WERI-Rb-1 (cell line): ENCODE results near the gene MAGI2.

Experiments
- DNase-seq: peaks from one replicate; pipeline ENCODE4 v3.0.0-alpha.2; 2020
- H3K27ac ChIP-seq: fragments of 250-450 bp; sonication (Bioruptor Pico); 2 replicates; pipeline ENCODE4 v1.5.1; 2020; ENCODE audit warnings: mild to moderate bottlenecking, moderate library complexity
- H3K27me3 ChIP-seq: fragments of 250-450 bp; sonication (Bioruptor Pico); 2 replicates; pipeline ENCODE4 v1.5.1; 2021; ENCODE audit warnings: mild to moderate bottlenecking, low read depth, moderate library complexity; ENCODE audit not compliant: insufficient read depth, severe bottlenecking
- H3K36me3 ChIP-seq: fragments of 250-450 bp; sonication (Bioruptor Pico); 2 replicates; pipeline ENCODE4 v1.5.1; 2020; ENCODE audit warnings: mild to moderate bottlenecking, moderate library complexity
- H3K4me3 ChIP-seq: 2 replicates; pipeline ENCODE4 v1.5.1; 2011; ENCODE audit warnings: low read depth, mild to moderate bottlenecking, control low read depth, low read length
- H3K9me3 ChIP-seq: fragments of 250-450 bp; sonication (Bioruptor Pico); 2 replicates; pipeline ENCODE4 v1.5.1; 2021; ENCODE audit warnings: mild to moderate bottlenecking, moderate library complexity; ENCODE audit not compliant: severe bottlenecking
- CTCF ChIP-seq: IDR thresholded peaks from 2 replicates; pipeline ENCODE4 v1.5.1; 2011; ENCODE audit warnings: low read depth, mild to moderate bottlenecking, control low read depth, inconsistent platforms, low read length

The MAGI2 gene

GRCh38 chr7:78368771-78369170 is 1084.7 kb downstream of the MAGI2 start:
- Histone ChIP-seq H3K9me3 (no peaks in the 10 kb centered on the region), H3K36me3 (no peaks in the 10 kb centered on the region), H3K27me3 (no peaks in the 10 kb centered on the region), H3K4me3 (no peak overlapping the region), H3K27ac (no peak overlapping the region)
- DNase-seq: no peak
- TF ChIP-seq CTCF: no peak

GRCh38 chr7:78367280-78367773 is 1086.1 kb downstream of the MAGI2 start:
- Histone ChIP-seq H3K36me3 (no peaks in the 10 kb centered on the region), H3K27me3 (no peaks in the 10 kb centered on the region), H3K4me3 (no peak overlapping the region), H3K9me3 (no peaks in the 10 kb centered on the region), H3K27ac (no peak overlapping the region)
- DNase-seq: no peak
- TF ChIP-seq CTCF: no peak

- H3K27ac ChIP-seq: no peak overlapping the region
- H3K4me3 ChIP-seq: no peak overlapping the region
- no peaks in the 10 kb centered on the region for H3K9me3 ChIP-seq
- DNase-seq: no peak
- H3K27me3 ChIP-seq: no peaks in the 10 kb centered on the region
- TF ChIP-seq CTCF: no peak
- no peaks in the 10 kb centered on the region for H3K36me3 ChIP-seq
Measured at GRCh38 chr7:78363866-78364265, 1089.6 kb downstream of the MAGI2 start.

- Histone ChIP-seq H3K9me3 (no peaks in the 10 kb centered on the region), H3K36me3 (no peaks in the 10 kb centered on the region), H3K4me3 (no peak overlapping the region), H3K27ac (no peak overlapping the region), H3K27me3 (no peaks in the 10 kb centered on the region)
- DNase-seq: no peak
- TF ChIP-seq CTCF: no peak
Measured at GRCh38 chr7:78359836-78360235, 1093.6 kb downstream of the MAGI2 start.

GRCh38 chr7:78357709-78358108 is 1095.8 kb downstream of the MAGI2 start:
- H3K4me3 ChIP-seq: no peak overlapping the region
- no peaks in the 10 kb centered on the region for H3K9me3 ChIP-seq
- H3K27ac ChIP-seq: no peak overlapping the region
- TF ChIP-seq CTCF: no peak
- no peak for DNase-seq
- H3K36me3 ChIP-seq: no peaks in the 10 kb centered on the region
- no peaks in the 10 kb centered on the region for H3K27me3 ChIP-seq

GRCh38 chr7:78355834-78356233 is 1097.6 kb downstream of the MAGI2 start:
- H3K27me3 ChIP-seq: no peaks in the 10 kb centered on the region
- no peaks in the 10 kb centered on the region for H3K36me3 ChIP-seq
- H3K9me3 ChIP-seq: no peaks in the 10 kb centered on the region
- TF ChIP-seq CTCF: no peak
- no peak overlapping the region for H3K4me3 ChIP-seq
- H3K27ac ChIP-seq: no peak overlapping the region
- DNase-seq: no peak
